Rectal smooth muscle tissue (tissue), 1 donor: ENCODE measurements around the gene ZBED4.

Source experiments
- H3K27ac ChIP-seq: one replicate; pipeline ENCODE4 v1.7.0; 2013; ENCODE audit warnings: low read depth, low read length, inconsistent platforms
- H3K27me3 ChIP-seq: one replicate; pipeline ENCODE4 v1.7.0; 2013; ENCODE audit warnings: low read length; ENCODE audit not compliant: control insufficient read depth, insufficient read depth
- H3K36me3 ChIP-seq: one replicate; pipeline ENCODE4 v1.7.0; 2013; ENCODE audit warnings: low read length; ENCODE audit not compliant: control insufficient read depth, insufficient read depth
- H3K4me1 ChIP-seq: one replicate; pipeline ENCODE4 v1.7.0; 2013; ENCODE audit warnings: low read length; ENCODE audit not compliant: control insufficient read depth, insufficient read depth
- H3K4me3 ChIP-seq: one replicate; pipeline ENCODE4 v1.7.0; 2013; ENCODE audit warnings: low read length
- H3K9ac ChIP-seq: one replicate; pipeline ENCODE4 v1.7.0; 2013; ENCODE audit warnings: low read length

ZBED4 gene

DNA sequence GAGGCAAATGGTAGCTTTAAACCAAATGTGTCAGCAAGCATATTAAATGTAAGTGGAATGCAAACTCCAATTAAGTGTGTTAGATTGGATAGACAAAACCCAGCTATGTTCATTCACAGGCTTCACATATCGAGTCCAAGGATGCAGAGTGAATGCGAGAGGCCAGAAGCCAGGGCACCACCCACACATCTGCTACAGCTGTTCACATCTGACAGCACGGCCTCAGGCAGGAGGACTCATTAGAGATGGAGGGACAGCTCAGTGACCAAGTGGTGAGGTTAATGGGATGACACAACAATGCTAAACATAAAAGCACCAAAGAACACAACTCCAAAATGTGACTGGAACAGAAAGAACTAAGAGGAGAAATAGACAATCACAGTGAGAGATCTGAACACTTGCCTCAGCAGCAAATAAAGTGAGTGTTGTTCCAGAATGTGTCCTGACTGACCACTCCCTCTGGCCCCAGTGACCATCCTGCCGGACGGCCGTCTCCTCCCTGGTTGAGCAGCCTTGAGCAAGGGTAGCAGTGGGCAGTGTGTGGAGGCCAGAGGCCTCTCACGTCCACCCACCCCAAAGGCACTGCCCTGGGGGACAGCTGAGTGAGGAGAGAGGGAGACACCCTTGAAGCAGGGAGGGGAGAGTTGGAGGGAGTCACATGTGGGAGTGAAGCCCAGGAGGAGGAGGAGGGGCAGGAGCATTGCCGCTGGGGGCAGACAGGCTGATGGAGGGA, 40.8 kb downstream of the ZBED4 start:
- no peak overlapping the region for H3K4me3 ChIP-seq
- no peak overlapping the region for H3K9ac ChIP-seq
- H3K27me3 ChIP-seq = no peaks in the 10 kb centered on the region
- no peaks in the 10 kb centered on the region for H3K4me1 ChIP-seq
- peaks cover 3% of the 10 kb centered on the region for H3K36me3 ChIP-seq
- no peak overlapping the region for H3K27ac ChIP-seq

DNA sequence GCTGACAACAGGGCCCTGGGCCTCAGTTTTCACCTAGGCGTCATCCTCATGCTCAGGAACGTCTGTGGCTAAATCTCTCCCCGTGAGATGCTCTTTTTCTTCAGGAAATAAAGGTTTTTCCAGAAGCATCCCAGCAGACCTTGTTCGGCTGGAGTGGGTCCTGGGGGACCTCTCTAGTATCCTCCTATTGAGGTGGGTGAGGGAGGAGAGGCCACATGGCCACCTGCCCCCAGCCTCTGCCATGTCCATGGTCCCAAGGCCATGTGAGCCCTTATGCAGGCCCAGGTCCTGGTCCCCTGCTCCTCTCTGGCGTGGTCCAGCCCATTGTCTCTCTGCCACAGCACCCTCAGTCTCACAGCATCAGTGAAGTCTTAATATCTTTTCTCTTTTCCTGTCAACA, 42.6 kb downstream of the ZBED4 start:
- no peak overlapping the region for H3K4me3 ChIP-seq

DNA sequence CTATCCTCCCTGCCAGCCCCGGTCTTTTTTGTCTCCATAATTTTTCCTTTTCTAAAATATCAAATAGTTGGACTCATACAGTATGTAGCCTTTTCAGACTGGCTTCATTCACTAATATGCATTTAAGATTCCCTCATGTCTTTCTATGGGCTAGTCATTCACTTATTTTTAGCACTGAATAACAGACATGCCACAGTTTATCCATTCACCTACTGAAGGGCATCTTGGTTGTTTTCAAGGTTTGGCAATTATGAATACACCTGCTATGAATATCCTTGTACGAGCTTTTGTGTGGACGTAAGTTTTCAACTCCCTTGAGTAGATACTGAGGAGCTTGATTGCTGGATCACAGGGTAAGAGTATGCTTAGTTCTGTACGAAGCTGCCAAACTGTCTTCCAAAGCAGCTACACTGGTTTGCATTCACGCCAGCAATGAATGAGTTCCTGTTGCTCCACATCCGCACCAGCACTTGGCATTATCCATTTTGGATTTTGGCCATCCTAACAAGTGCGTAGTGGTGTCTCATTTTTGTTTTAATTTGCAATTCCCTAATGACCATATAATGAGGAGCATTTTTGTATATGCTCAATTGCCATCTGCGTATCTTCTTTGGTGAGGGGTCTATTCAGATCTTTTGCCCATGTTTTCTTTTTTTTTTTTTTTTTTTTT, 43.5 kb downstream of the ZBED4 start:
- Histone ChIP-seq H3K9ac (no peak overlapping the region), H3K27me3 (no peaks in the 10 kb centered on the region), H3K36me3 (peaks cover 20% of the 10 kb centered on the region), H3K4me1 (no peaks in the 10 kb centered on the region), H3K4me3 (no peak overlapping the region), H3K27ac (no peak overlapping the region)

More for the DNA sequence above, 42.6 kb downstream of the ZBED4 start:
- Histone ChIP-seq H3K27me3 (no peaks in the 10 kb centered on the region), H3K27ac (no peak overlapping the region), H3K4me1 (no peaks in the 10 kb centered on the region), H3K9ac (no peak overlapping the region), H3K36me3 (peaks cover 10% of the 10 kb centered on the region)

DNA sequence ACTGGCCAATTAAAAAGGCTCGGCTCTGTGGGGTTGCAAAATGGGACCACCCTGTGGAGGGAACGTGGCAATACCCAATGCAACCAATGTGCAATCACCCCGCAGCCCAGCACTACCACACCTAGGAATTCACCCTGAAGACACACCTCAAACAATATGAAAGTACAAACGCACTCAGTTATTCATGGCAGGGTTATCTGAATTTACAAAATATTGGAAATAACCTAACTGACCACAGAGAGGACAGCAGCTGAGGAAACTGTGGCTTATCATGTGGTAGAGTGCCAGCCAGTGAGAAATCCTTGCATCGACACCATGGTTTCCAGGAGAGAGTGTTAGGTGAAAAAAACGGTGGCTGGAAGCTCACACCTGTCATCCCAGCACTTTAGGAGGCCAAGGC, 45.9 kb downstream of the ZBED4 start:
- Histone ChIP-seq H3K4me1 (no peaks in the 10 kb centered on the region), H3K36me3 (peaks cover 28% of the 10 kb centered on the region), H3K27ac (no peak overlapping the region), H3K27me3 (no peaks in the 10 kb centered on the region), H3K4me3 (no peak overlapping the region), H3K9ac (no peak overlapping the region)

DNA sequence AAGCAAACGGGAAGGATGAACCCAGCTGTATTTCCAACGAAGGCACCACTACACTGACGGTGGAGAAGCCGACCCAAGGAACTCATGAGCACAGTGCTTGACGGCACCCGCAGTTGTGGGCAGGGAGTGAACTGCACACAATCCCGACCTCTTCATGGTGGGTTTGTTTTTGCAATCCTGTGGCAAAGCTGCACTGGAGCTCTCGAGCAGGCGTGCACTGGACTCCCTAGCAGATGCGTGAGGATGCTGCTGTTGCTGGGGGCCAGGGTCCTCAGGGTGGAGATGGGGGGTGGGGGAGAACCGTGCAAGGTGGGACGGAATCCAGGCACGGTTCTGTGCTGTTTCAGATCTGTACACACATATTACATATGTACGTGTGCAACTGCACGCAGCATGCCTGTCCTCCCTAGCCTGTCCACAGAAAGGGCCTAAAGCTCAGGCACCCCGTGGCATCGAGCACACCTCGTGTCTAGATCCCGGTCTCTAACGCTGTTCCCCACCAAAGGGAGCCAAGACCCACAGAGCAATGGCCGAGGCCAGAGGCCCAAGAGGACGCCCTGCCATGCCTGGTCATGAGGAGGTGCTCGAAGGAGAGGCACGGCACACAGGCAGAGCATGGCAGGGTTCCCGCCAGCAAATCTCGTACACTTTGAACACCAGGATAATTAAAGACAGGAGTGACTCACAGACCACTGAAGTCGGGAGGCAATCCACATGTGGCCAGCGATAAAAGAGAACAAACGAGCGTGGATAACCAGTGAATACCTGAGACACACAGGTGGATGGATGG, 47.0 kb downstream of the ZBED4 start:
- Histone ChIP-seq H3K27me3 (no peaks in the 10 kb centered on the region), H3K9ac (no peak overlapping the region), H3K36me3 (peaks cover 33% of the 10 kb centered on the region), H3K27ac (no peak overlapping the region), H3K4me3 (no peak overlapping the region), H3K4me1 (no peaks in the 10 kb centered on the region)

DNA sequence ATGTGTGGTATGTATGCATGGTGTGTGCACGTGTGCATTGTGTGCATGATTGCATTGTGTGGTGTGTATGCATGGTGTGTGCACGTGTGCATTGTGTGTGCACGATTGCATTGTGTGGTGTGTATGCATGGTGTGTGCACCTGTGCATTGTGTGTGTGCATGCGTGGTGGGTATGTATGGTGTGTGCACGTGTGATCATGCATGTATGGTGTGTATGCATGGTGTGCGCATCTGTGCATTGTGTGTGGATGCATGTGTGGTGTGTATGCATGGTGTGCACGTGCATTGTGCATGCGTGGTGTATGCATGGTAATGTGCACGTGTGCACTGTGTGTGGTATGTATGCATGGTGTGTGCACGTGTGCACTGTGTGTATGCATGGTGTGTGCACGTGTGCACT, 47.8 kb downstream of the ZBED4 start:
- Histone ChIP-seq H3K36me3 (peaks cover 33% of the 10 kb centered on the region), H3K27me3 (no peaks in the 10 kb centered on the region), H3K4me3 (no peak overlapping the region), H3K27ac (no peak overlapping the region), H3K9ac (no peak overlapping the region), H3K4me1 (no peaks in the 10 kb centered on the region)

DNA sequence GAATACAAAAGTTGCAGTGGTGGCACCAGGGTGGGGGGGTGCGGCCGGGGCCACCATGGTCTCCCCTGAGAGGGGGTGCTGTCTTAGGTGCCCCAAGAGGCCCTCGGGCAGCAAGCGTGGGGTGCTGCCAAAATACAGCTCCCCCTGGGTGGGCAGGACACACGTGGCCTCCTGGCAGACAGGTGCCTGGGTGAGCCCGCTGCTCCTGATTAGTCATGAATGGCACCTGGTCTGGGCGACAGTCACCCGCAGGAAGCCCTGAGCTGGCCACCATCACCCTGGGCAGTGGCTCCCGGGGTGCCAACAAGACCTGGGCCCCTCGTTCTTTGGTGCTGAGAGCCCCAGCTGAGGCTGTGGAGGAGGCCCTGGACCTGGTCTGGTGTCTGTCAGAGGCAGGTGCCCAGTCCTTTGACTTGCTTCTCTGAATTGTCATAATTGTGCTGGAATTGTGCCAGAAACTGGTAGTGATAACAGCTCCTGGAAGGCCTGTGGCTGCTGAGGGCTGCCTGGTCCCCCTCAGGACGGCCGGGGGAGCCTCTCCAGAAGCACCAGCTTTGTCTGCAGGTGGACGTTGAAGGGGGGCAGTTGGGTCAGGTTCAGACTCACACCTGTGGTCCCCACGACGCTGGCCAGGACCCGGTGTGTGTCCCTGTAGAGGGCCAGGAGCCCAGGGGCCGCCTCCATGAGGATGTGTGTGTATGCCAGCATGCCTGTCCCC, 49.8 kb downstream of the ZBED4 start:
- Histone ChIP-seq H3K9ac (no peak overlapping the region), H3K4me1 (no peaks in the 10 kb centered on the region), H3K4me3 (no peak overlapping the region), H3K27ac (no peak overlapping the region), H3K36me3 (peaks cover 34% of the 10 kb centered on the region), H3K27me3 (no peaks in the 10 kb centered on the region)

DNA sequence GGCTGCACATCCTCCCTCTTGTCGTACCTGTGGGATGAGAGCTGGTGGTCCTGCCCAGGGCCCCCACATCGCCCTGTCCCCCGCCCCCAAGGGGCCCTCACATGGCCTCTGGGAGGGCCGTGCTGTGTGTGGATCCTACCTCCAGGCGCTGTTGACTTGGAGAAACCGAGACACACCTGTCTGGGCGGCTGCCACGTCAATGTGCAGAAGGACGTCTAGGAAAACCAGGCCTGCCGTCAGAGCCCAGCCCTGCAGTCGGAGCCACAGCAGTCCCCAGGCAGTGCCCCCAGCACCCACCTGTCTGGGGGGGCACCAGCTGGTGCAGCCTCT, 50.4 kb downstream of the ZBED4 start:
- Histone ChIP-seq H3K4me3 (no peak overlapping the region), H3K4me1 (no peaks in the 10 kb centered on the region), H3K27me3 (no peaks in the 10 kb centered on the region), H3K9ac (no peak overlapping the region), H3K36me3 (peaks cover 36% of the 10 kb centered on the region), H3K27ac (no peak overlapping the region)

DNA sequence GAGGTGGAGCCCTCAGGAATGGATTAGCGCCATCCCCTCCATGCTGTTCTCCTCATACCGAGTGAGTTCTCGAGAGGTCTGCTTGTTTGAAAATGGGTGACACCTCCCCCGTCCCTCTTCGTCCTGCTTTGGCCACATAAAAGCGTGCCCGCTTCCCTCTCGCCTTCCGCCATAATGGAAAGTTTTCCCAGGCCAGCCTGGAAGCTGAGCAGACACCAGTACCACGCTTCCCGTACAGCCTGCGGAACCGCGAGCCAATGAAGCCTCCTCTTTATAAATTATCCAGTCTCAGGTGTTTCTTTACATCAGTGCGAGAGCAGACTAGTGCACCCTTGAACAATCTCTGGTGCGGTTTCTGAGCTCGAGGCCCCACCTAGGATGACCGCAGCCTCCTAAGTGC, 51.8 kb downstream of the ZBED4 start:
- no peak overlapping the region for H3K9ac ChIP-seq
- no peak overlapping the region for H3K27ac ChIP-seq
- H3K4me3 ChIP-seq = no peak overlapping the region
- H3K4me1 ChIP-seq = no peaks in the 10 kb centered on the region
- no peaks in the 10 kb centered on the region for H3K27me3 ChIP-seq
- H3K36me3 ChIP-seq = peaks cover 37% of the 10 kb centered on the region

DNA sequence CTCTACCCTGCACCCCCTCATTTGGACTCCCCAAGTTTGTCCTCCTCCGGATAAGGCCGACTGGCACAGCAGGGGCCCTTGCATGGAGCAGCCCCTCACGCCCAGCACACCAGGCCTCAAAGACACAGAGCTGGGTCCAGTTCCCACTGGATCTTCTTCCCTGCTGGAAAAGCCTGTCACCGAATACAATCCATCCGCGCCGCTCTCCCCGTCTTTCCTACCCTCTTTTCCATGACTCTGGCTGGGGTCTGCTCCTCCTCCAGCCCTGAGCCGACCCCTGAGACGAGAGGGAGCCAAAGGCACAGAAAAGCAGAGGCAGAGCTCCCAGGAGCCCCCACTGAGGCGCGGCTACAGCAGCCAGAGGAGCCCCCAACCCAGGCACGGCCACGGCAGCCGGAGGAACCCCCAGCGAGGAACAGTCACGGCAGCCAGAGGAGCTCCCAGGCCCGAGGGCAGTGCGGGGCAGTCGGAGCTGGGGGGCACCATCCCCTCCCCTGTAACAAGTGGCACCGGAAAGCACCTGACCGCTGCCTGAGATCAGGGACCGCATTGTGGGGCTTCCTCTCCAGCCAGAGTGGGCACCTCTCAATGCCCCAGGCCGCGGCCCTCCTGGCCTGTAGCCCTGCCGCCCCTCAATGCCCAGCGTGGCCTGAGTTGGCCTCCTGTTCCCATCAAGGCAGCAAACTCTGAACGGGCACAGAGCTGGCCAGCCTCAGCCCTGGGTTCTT, 52.6 kb downstream of the ZBED4 start:
- H3K36me3 ChIP-seq = peaks cover 34% of the 10 kb centered on the region
- H3K4me3 ChIP-seq = no peak overlapping the region
- H3K4me1 ChIP-seq = no peaks in the 10 kb centered on the region
- H3K27ac ChIP-seq = no peak overlapping the region
- H3K9ac ChIP-seq = no peak overlapping the region
- no peaks in the 10 kb centered on the region for H3K27me3 ChIP-seq

DNA sequence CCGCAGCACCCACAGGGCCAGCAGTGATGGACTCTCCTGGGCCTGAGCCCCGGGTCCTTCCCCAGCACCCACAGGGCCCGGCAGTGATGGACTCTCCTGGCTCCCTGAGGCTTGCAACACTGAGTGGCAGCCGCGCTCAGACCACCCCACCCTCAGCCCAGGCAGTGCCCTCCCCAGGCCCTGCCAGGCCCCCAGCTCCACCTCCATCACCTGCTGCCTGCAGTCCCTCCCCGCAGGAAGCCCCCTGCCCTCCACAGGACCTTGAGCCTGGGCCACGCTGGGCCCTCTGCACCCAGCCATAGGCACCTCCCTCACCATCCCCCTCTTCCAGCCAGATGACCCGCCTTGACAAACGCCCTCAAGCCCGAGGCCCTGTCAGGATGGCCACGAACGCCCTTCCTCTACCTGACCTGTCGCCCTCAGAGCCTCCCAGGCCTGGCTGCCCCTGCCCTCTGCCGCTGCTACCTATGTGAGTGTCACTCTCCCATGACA, 53.2 kb downstream of the ZBED4 start:
- no peak overlapping the region for H3K27ac ChIP-seq
- H3K4me1 ChIP-seq = no peaks in the 10 kb centered on the region
- peaks cover 28% of the 10 kb centered on the region for H3K36me3 ChIP-seq
- no peak overlapping the region for H3K9ac ChIP-seq
- no peaks in the 10 kb centered on the region for H3K27me3 ChIP-seq
- no peak overlapping the region for H3K4me3 ChIP-seq
